Gastrocnemius medialis (tissue), 4 donors: ENCODE data around the gene KIAA0930.

ENCODE experiments used
- POLR2A ChIP-seq, 2 donors: fragments of 450-650 bp; IDR thresholded peaks; one replicate each; pipeline ENCODE4 v1.6.1; 2017; ENCODE audit warnings: antibody characterized with exemption in 2 of 2, mild to moderate bottlenecking in 2 of 2, moderate library complexity in 2 of 2
- TF ChIP-seq, protein P1 (sequence below), 5 experiments: fragments of 450-650 bp in 3 of 5; fragments of 200-600 bp in 2 of 5; sonication (generic) in 2 of 5; IDR thresholded peaks in 4 of 5; conservative IDR thresholded peaks in 1 of 5; 1 replicate in 4 of 5; 2 replicates in 1 of 5; pipeline ENCODE4 v1.5.1; 2016 to 2019; ENCODE audit warnings: antibody characterized with exemption in 5 of 5, mild to moderate bottlenecking in 3 of 5, moderate library complexity in 3 of 5

DNA sequence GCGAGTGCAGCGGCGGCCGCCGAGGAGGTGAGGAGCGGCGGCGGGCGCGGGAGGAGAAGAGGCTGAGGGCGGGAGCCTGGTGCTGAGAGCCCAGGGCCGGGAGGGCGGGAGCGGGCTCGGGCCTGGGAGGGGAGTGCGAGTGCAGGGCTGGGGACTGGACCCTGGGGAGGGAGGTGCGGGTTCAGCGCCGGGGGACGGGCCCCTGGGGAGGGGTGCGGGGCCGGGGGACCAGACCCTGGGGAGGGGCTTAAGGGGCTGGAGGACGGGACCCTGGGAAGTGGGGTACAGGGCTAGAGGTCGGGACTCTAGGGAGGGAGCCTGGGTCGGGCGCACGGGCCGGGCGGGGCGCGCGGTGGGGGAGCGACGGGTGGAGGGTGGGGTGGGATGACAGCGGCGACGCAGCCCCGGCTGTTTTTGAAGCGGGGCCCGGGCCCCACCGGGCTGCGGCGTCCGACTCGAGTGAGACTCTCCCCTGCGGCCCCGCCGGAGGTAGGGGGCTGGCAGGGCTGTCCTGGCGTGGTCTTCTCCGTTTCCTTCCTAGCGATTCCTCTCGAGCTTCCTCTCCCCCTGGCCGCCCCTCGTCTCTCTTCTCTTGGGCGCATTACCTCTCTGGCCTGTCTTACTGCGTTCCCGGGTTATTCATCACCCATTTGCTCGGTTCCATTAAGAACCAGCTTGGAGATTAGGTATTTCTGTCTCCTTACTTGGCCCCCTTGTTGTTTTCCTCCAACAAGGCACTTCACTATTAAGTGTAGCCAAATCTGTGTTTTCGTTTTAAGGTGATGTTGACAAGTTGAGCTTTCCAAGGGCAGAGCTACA is 76.2 kb downstream of the KIAA0930 start:
- TF ChIP-seq POLR2A (IDR thresholded peaks at IDR 0.05): no peak
- TF ChIP-seq, protein P1, sequence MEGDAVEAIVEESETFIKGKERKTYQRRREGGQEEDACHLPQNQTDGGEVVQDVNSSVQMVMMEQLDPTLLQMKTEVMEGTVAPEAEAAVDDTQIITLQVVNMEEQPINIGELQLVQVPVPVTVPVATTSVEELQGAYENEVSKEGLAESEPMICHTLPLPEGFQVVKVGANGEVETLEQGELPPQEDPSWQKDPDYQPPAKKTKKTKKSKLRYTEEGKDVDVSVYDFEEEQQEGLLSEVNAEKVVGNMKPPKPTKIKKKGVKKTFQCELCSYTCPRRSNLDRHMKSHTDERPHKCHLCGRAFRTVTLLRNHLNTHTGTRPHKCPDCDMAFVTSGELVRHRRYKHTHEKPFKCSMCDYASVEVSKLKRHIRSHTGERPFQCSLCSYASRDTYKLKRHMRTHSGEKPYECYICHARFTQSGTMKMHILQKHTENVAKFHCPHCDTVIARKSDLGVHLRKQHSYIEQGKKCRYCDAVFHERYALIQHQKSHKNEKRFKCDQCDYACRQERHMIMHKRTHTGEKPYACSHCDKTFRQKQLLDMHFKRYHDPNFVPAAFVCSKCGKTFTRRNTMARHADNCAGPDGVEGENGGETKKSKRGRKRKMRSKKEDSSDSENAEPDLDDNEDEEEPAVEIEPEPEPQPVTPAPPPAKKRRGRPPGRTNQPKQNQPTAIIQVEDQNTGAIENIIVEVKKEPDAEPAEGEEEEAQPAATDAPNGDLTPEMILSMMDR (IDR thresholded peaks at IDR 0.05 in 4 of 5, conservative IDR thresholded peaks at IDR 0.05 in 1 of 5): no peak
